NCI-H2196 treated with DMSO at 0.1 percent for 48 hours (cell line): Measurements from ENCODE around the gene JMJD1C.
"Not testable (repeated sequence)": the region's sequence is repeated elsewhere in the genome, so short reads cannot be mapped to it uniquely, and the experiment has no call there.

Experiments used
- DNase-seq: peaks from one replicate; lab custom pipeline; 2025; ENCODE audit not compliant: unreplicated experiment; lab: John Stamatoyannopoulos, UW

JMJD1C gene

DNA sequence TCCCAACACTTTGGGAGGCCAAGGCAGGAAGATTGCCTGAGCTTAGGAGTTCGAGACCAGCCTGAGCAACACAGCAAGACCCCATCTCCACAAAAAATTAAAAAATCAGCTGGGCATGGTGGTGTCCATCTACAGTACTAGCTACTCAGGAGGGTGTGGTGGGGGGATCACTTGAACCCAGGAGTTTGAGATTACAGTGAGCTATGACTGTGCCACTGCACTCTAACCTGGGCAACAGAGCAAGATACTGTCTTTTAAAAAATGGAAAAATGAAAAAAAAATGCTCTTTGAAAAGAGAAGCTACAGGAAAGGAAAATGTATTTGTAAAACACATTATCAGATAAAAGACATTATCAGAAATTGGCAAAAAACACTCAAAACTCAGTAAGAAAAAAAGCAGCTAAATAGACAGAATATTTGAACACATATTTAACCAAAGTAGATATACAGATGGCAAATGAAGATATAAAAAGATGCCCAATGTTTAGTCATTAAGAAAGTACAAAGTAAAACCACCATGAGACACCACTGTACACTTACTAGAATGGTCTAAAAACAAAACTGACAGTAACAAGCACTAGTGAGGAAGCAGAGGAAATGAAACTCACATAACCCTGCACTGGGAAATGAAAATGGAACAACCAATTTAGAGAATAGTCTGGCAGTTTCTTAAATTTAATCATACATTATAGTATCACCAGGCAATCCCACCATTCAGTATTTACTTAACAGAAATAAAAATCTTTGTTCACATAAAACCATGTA is 292.1 kb downstream of the JMJD1C start:
- no peak for DNase-seq

DNA sequence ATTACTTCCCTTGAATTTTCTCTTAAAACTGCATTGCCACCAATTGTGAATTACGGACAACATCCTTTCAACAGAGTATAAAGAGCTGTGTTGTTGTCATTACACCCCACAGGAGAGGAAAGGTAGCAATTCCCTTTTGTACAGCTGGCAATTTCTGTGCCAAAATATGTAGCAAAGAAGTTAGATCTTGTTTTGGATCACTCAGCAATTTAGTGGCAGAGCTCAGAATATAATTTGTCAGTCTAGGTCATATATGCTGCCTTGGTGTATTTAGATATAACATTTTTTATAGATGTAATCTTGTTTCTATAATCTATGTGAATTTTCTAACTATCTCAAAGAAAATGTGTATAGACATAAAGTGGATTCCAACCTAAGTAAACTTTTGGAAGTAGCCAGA is 293.9 kb downstream of the JMJD1C start:
- DNase-seq: no peak

DNA sequence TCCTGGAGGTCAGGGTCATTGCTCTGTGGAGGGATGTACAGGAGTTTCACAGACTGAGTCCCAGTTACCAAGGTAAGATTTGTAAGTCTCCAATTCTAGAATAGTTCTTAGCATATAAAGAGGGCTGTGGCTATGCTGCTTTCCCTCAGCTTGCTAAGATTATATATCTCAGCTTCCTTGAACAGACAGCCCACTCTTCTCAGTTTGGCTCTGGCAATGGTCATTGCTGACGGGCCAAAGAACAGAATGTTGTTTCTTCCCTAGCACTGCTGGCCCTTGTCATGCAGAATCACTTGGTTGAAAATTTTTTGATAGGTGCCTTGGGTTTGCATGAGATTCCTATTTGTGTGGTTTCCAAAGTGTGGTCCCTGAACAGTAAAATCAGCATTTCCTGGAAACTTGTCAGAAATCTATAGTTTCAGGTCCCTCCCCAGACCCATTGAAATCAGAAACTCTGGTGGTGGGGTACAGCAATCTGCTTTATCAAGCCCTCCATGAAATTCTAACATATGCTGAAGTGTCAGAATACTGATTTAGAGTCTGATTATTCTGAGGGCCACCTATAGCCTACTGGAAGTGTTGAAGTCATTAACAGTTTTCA is 294.4 kb downstream of the JMJD1C start:
- DNase-seq: no peak

DNA sequence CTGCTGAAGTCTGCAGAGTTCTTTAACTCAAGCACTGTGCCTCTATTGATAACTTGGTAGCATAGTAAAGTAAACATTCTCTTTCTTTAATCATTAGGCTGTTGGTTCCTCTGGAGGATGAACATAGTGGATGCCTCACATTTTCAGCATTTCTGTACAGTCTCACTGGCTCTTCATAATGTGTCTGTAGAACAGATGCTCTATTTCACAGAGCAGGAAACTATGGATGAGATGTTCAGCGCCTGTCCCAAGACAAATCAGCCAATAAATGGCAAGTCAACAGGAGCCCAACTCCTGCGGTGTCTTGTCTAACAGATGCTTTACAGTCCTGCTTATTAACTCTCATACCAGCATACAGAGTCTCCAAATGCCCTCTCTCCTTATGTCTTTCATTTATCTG is 296.2 kb downstream of the JMJD1C start:
- DNase-seq: no peak

DNA sequence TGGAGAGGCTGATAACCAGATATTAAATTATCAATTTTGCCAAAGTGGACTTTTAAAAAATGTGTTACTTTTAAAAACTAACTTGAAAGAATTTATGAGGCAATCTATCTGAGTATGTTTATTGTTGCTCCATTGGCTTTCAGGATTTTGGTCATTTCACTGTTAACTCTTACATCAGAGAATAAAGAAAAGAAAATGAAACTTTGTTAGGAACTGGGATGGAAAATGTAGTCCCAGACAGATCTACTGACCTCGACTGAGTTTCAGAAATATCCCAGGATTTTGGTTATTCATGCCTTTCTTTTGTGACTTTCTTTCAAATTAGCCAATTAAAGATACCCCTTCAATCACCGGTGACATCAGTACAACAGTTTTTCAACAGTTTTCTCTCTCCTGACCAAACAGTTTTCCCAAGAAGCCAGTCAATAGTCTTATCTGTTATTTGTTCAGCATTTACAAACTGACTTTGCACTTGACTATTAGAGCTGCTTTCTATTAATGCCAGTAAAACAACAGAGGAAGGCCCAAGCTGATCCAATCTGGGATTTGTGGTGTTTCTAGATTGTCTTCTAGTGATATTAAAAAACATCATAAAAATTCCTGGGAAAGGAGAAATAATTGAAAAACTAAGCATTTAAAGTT is 296.8 kb downstream of the JMJD1C start:
- DNase-seq: no peak

DNA sequence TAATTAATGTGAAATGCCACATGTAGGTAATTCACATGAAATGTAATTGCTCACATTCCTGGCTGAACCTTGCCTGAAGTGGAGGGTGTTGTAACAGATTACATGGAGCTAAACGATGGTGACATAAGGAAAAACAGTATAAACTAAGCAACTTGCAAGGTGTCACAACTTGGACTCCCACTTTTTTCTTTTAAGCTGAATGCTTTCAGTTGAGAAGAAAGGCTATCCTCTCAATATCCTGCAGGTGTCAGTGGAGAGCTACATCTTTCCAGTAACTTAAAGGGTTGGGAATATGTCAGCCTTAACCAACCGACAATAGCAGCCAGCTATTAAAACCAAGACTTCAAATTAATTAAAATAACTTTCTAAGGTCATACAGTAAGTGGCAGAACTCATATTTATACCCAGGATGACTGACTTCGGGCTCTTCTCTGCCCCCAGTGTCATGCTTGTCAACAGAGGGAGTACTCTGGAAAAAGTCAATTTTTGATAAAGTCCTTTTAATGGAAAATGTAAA is 299.0 kb downstream of the JMJD1C start:
- peak; percentile 4 for DNase-seq

DNA sequence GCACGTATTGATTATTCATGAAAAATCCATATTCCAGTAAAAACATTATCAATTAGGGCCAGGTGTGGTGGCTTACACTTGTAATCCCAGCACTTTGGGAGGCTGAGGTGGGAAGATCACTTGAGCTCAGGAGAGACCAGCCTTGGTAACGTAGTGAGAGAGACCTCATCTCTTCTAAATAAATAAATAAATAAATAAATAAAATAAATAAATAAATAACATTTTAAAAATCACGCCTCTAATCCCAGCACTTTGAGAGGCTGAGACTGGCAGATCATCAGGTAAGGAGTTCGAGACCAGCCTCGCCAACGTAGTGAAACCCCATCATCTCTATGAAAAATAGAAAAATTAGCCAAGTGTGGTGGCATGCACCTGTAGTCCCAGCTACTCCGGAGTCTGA is 300.5 kb downstream of the JMJD1C start:
- no peak for DNase-seq

DNA sequence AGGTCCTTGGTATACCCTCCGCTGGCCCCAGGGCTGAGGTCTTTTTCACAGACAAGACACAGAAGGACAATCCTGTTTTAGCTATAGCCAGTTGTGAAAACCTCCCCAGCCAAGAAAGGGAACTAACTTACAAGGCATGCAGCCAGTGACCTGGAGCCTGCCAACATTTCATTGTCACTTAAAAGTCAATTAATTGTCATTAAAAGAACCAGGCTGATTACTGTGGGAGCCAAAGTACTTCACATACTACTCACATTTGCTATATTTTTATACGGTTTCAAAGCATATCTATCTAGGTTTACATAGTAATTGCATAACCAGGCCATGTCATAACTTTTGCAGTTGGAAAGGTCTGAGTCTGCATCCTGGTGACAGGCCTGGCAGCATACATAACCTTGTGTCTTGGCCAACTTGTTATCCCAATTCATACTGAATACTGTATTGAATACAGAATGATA is 301.6 kb downstream of the JMJD1C start:
- DNase-seq: no peak

DNA sequence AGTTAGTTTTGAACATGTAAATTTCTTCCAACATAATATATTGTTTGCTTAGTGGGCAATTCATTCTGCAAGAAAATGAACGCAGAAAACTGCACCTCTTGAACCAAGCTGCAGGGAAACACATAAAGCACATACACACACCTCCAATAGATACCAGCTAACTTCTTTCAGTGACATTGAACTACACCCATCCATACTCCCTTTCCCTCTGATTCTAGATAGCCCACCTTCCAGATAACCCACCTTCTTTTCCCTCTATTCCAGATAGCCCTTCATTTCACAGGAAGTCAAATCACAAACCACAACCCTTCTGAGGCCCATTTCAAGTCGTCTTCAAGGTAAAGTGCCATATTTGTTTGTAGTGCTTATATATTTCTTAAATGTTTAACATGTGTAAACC is 304.2 kb downstream of the JMJD1C start:
- no peak for DNase-seq

DNA sequence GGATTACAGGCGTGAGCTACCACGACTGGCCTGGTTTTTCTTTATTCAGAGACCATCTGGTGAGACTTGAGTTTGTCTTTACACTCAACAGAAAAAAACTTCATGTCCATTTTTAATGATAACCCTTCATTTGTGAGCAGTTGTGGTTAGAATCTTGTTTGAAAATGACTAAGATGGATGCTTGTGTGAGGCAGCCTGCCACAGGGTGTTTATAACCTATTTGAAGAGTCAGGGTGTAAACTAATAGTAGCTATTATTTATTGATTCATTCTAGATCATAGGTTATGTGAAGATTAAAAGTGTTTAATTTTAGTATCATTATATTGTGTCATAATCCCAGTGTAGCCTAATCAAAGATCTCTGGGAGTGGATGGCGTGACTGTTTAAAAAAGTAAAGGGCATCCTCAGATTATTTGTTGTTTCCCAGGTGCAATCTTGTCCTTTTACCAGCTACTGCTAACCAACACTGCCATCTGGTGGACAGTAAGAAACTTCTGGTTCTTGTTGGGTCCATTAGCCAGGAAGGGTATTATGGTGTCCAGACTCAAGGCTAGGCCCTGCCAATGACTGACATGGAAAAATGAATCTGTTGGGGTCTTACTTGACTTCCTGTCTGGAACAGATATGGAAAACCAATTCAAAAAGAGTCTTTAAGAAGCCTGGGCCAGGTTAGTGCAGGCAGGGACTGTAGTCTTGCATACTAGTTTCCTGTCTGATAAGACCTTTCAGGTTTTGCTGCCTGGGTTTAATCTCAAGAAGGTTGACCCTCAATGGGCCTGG is 307.7 kb downstream of the JMJD1C start:
- peak; percentile 26 for DNase-seq

DNA sequence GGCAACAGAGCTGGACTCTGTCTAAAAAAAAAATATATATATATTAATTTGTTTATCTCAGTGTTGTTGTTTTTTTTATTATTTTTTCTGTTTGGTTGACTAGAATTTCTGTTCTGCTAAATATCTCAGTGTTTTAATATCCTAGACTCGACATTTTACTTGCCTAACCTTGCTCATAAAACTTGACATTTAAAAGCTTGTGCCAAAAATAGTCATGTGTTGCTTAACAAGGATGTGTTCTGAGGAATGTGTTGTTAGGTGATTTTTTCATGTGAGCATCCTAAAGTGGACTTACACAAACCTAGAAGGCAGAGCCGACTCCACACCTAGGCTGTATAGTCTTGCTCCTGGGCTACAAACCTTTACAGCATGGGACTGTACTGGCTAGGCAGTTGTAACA is 309.5 kb downstream of the JMJD1C start:
- DNase-seq: no peak

DNA sequence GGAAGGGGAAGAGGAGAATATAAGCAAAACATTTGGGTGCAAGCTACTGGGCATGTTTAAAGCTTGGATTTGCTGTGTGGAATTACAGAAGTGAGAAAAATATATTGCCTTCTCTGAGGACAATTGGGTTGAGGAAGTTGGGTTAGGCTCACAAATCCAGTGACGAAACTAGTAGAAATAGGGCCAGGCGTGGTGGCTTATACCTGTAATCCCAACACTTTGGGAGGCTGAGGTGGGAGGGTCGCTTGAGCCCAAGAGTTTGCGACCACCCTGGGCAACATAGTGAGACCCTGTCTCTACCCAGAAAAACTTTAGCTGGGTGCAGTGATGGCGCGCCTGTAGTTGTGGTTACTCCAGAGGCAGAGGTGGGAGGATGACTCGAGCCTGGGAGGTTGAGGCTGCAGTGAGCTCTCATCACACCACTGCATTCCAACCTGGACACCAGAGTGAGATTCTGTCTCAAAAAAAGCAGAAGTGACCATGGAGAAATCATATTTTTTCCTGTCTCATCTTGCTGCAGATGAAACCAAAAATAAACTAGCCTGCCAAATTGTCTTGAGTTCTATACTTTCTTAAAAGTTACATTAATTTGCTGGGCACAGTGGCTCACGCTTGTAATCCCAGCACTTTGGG is 310.3 kb downstream of the JMJD1C start:
- no peak for DNase-seq

DNA sequence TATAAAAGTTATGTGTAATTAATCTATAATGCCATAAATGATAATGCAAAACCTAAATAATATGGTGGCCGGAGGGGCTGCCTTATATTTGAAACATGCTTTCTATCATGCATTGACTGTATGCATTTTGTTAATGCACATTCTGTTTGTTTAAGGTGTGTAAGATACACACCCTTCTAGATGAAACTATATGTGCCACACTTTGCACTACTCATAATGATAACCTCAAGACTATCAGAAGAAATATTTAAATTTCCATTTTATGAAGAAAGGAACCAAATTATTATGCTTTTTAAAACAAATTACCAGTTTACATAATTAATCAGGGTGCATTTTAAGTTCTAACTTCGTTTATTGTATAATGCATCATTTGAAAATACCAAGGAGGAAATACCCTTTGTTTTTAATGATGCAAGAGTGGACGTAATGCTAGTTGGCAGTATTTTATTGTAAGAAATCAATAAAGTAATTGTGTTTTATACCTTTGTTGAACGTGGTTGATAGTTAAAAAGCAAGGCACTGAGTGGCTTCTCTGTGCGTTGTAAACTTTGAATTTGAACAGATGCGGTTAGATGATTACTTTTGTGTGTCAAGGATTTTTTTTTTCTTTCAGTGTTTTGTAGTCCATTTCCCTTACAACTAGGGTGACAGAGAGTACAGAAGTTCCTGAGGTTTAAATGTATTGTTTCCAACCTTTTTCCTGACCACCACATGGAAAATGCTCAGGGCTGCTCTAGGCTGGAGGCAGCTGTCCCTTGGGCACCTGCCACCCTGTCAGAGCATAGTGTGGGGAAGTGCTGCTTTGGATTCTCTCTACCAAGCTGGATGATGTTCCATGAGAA is 311.0 kb downstream of the JMJD1C start:
- DNase-seq: no peak

DNA sequence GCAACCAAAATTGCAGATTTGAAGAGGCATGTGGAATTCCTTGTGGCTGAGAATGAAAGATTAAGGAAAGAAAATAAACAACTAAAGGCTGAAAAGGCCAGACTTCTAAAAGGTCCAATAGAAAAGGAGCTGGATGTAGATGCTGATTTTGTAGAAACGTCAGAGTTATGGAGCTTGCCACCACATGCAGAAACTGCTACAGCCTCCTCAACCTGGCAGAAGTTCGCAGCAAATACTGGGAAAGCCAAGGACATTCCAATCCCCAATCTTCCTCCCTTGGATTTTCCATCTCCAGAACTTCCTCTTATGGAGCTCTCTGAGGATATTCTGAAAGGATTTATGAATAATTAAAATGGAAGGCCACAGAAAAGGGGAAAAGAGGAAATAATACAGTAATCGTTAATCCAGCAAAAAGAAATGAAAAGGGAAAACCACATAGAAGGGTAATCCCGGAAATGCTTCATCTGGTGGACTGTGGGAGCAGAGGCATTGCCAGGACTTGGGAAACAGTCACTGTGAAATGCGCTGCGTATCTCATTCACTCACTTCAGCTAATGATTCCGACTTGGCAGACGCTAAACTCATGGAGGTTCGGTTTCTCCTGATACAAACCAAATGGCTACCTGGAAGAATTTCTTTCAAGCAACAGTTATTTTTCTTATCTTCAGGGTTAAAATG is 311.8 kb downstream of the JMJD1C start:
- DNase-seq: not testable (repeated sequence)

DNA sequence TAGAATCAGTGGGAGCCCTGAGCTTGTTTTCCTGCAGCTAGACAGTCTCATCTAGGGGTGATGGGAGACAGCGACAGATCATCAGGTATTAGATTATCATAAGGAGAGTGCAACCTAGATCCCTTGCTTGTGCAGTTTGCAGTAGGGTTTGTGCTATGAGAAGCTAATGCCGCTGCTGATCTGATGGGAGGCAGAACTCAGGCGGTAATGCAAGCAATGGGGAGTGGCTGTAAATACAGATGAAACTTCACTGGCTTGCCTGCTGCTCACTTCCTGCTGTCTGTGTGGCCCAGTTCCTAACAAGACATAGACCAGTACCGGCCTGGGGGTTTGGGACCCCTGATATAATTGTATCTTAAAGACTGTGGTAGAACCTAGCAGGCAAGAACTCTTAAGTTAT is 315.0 kb downstream of the JMJD1C start:
- no peak for DNase-seq

DNA sequence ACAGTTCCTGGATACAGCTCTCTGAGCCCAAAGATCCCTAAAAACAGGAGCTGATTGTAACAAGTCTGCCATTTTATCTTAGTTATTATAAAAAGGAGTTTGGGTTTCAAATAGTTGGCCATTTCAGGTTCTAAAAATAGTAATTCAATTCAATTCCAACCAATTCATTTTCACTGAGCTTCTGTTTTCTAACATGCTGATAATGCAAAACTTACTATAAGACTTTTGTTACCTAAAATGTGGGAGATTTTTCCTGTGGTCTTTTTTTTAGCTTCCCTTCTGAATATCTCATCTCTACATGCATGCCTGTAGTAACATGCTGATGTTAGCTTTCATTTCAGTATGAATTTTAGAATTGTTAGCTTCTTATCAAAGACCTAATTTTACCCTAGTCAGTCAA is 319.3 kb downstream of the JMJD1C start:
- no peak for DNase-seq

DNA sequence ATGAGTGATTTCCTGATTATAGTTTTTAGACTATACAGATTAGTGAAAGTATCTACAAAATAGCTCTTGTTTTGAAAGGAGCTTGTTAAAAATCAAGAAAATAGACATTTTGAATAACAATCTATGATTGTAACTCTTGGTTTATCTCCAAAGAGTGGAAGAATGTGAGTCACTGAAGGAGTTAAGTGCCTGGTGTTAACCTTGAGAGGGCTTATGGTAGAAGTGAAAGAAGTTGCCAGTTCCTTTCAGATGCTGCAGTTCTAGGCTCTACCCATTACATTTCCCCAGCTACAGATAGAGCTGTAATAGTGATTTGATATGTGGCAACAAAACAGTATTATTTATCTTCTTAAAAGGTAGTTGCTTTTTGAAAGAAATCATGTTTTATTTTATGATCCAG is 320.0 kb downstream of the JMJD1C start:
- no peak for DNase-seq

DNA sequence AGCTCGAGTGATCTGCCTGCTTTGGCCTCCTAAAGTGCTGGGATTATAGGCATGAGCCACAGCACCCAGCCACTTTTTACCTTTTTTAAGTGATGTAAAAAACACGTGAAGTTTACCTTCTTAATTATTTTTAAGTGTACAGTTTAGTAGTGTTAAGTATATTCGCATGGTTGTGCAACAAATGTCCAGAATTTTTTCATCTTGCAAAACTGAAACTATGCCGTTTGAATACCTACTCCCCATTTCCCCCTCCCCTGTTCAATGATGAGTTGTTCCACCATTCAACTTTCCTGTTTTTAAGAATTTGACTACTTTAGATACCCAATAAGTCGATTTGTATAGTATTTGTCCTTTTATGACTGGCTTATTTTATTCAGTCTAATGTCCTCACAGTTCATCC is 321.8 kb downstream of the JMJD1C start:
- DNase-seq: no peak

DNA sequence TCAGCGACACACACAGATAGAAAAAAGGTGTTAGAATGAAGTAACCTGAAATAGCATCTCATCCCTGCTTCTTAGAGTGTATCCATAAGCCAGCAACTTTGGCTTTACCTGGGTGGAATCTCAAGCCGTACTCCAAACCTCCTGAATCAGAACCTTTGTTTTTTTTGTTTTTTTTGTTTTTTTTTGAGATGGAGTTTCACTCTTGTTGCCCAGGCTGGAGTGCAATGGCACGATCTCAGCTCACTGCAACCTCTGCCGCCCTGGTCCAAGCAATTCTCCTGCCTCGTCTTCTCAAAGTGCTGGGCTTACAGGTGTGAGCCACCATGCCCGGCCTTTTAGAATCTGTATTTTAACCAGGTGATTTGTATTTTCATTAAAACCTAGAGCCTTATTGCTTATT is 323.6 kb downstream of the JMJD1C start:
- no peak for DNase-seq
